IPS-11a (cell line): ENCODE results near the gene PTPRJ.
"Not testable (repeated sequence)": the region's sequence is repeated elsewhere in the genome, so short reads cannot be mapped to it uniquely, and the experiment has no call there.

Source experiments
- H3K4me3 ChIP-seq: one replicate; pipeline ENCODE4 v1.5.1; 2013; ENCODE audit warnings: low read depth, low read length, control low read depth

Gene PTPRJ

DNA sequence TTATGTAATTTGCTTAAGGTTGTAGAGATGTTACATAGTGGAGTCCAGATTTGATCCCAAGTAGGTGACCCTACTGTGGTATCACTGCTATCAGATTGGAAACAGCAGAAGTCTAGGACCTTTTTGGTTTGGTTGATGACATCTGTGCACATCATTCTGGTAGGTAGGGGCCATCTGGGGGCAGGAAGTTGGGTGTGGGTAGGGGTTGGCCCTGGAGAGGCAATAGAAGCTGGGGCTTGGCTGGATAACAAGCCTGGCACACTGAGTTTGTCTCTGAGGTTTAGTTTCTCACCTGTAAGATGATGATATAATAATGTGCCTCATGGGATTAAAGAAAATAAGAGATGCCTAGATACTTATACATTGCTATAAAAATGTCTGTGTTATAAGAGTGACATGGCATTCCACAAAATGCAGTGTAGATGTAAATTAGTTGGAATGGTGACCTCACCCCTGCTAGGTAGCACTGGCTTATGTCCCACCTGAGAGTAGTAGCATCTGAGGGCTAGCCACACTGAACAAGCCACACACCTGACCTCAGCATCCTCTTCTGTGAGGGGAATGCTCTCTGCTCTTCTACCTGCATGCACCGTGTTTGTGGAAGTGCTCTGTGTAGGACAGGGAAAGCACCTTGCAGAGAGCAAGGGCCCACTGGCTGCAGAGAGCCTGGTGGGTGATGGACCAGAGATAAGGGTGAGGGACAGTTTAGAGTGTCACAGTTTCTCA, 36.9 kb downstream of the PTPRJ start:
- H3K4me3 ChIP-seq, result no peak overlapping the region

DNA sequence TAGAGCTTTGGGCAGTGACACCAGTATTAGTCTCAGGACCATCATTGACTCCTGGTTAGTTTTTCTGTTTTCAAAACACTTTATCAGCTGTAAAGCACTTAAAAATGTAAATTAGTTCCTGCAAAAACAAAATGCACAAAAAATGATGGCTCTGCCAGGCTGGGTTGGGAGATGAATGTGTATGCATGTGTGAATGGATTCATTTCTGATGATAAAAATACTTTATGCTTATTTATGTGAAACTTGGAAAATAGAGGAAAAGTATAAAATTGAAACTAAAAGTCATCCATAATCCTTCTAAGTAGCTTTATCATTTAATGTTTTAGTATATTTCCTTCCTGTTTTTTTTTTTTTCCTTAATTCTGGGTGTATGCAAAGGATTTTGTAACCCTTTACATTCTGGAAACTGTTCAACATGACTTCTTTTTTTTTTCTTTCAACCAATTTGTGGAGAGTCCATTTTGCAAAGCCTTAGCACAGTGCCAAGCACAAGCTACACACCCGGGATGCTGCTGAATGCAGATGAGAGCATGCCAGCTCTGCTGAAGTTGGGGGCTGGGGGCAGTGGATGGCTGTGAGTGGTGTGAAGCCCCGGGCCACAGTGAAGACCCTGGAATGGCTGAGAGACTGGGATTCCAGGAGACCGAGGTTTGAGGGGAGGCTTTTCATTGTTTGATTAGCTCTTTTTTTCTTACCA, 37.6 kb downstream of the PTPRJ start:
- no peak overlapping the region for H3K4me3 ChIP-seq

GRCh38 chr11:48018528-48019216, 38.3 kb downstream of the PTPRJ start:
- H3K4me3 ChIP-seq, result no peak overlapping the region

DNA sequence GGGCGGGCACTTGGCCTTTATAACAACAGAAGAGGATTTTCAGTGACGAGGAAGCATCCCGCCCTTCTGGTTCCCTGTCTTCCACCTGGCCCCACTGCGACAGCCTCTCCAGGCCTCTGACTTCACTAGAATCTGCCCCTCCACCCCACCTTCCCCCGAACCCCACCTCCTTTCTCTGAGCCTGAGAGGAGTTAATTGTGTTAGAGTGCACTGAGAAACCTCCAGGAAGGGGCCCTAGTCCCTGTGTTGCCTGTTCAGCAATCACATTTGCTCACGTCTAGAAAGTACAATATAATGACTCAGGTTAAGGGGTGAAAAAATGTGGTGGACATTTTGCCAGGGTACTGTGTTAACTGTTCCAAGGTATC, 38.8 kb downstream of the PTPRJ start:
- no peak overlapping the region for H3K4me3 ChIP-seq

DNA sequence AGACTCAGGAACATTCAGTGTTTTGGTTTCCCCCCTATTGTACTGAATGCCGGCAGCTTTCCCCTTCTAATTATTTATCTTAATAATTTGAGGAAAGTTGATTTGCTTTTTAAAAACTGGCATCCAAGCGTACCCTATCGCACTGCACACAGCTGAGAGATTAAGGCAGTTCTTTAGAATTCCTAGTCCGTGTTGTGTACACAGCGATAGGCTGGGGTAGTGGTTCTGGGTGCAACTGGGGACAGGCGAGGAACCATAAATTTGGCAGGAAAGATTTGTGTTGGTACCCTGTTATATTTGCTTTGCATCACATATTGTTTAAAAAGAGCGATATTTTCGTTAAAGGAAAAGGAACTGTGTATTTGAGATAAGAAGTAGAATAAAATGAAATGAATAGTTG, 39.2 kb downstream of the PTPRJ start:
- no peak overlapping the region for H3K4me3 ChIP-seq

GRCh38 chr11:48020092-48020755, 39.9 kb downstream of the PTPRJ start:
- H3K4me3 ChIP-seq, result no peak overlapping the region

DNA sequence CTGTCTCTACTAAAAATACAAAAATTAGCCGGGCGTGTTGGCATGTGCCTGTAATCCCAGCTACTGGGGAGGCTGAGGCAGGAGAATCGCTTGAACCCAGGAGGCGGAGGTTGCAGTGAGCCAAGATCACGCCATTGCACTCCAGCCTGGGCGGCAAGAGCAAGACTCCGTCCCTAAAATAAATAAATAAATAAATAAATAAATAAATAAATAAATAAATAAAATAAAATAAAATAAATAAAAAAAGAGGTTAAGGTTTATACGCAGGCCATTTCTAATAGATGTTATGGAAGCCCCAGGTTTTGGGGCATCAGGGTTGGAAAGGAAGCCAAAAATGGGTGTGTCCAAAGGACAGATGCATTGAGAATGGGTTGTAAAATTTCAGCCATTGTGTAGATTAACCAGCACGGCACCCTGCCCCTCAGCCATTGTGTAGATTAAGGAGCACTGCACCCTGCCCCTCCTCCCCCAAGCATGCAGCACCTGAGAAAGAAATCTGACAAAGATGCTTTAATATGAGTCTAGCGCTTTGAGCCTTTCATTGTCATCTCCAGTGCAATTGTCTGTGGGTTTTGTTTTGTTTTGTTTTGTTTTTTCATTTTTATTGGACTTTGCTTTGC, 41.0 kb downstream of the PTPRJ start:
- not testable (repeated sequence) for H3K4me3 ChIP-seq

DNA sequence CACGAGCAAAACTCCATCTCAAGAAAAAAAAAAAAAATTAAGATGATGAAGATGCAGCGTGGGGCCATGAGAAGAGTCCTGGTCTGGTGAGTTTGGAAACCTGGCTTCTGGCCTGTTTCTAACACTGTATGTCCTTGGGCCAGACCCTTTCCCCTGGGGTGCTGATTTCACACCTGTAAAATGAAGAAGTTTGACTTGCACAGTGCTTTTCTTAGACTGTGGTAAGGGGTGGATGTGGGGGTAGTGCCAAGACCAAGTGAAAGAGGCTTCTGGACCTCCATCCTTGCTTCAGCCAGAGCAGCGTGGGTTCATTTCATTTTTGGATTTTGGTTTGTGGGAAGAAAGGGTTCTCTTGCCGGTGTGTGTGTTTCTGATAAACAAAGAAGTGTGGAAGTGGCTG, 42.1 kb downstream of the PTPRJ start:
- H3K4me3 ChIP-seq, result no peak overlapping the region

DNA sequence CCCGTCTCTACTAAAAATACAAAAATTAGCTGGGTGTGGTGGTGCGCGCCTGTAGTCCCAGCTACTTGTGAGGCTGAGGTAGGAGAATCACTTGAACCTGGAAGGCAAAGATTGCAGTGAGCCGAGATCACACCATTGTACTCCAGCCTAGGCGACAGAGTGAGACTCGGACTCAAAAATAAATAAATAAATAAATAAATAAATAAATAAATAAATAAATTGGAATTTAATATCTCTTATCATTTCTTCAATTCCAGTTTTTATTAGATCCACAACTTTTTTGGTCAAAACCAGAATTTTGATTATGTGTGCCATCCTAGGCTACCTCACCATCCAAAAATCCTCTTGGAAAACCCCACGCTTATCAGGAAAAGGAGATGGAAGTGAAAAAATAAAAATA, 43.2 kb downstream of the PTPRJ start:
- not testable (repeated sequence) for H3K4me3 ChIP-seq

- H3K4me3 ChIP-seq, result no peak overlapping the region
Measured at GRCh38 chr11:48024635-48025071, 44.3 kb downstream of the PTPRJ start.

- no peak overlapping the region for H3K4me3 ChIP-seq
Measured at GRCh38 chr11:48025293-48025983, 45.1 kb downstream of the PTPRJ start.

DNA sequence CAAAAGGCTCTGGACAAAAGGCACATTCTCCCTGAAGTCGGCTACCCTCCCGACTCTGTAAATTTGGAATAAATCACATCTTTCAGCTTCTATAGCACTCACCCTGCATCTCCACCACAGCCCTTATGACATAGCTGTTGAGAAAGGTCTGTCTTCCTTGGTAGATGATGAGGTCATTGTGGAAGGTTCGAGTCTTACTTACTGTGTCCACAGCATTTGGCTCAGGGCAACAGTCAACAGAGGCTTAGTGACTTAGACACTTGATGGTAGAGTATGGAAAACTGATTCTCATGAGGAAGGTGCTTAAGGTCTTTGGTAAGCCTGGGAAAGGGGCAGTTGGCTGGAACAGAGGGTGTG, 45.6 kb downstream of the PTPRJ start:
- H3K4me3 ChIP-seq, result no peak overlapping the region

DNA sequence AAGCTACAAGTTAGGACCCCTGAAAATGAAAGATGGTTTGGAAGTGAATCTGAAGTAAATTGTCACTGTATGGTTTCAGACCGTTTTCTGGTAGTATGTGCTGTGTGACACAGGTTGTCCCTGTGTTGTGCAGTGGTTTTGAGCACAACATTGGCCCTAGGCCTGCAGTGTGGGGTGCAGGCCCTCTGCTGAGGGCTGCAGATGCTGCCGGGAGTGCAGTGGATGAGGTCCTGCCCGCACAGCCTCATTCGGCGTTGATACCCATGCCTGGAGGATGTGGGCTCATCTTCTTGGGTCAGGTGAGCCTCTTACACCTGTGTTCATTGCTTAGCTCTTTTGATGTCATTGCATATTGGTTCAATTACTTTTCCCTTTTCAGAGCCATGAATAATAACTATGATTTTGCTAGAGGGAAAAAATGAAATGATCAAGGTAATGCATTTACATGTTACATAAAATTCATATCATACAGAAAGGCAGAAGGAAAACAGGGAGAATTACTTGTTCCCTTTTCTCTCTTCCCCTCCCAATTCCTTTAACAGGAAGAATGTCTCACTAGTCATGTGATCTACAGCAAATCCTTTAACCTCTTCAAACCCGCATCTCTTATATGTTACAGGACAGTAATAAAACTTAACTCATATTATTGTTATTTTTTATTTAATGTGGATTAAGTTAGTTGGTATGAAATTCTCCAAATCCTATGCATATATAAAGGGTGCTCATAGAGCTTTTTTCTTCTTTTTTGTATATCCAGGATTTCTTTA, 48.7 kb downstream of the PTPRJ start:
- H3K4me3 ChIP-seq, result no peak overlapping the region

- no peak overlapping the region for H3K4me3 ChIP-seq
Measured at GRCh38 chr11:48029681-48030290, 49.4 kb downstream of the PTPRJ start.

DNA sequence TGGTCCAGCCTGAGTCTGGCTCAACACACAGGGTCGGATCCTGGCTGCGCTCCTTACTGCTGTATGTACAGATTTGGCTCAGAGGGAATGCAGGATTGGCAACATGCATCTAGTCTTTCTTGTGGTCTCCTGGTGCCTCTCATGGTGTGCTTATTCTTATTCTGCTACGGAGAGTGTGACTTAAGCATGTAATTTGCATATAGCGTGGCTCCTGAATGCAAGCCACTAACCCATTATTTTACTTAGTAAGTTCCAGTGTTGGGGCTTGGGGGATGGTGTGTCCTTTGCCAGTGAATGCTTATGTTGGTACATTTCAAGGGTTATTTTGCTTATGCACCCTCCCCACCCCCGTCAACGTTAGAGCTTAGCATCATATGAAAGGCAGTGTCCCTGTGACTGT, 51.2 kb downstream of the PTPRJ start:
- no peak overlapping the region for H3K4me3 ChIP-seq

GRCh38 chr11:48032721-48033120, 52.4 kb downstream of the PTPRJ start:
- H3K4me3 ChIP-seq, result no peak overlapping the region

- H3K4me3 ChIP-seq, result no peak overlapping the region
Measured at GRCh38 chr11:48033918-48034341, 53.6 kb downstream of the PTPRJ start.

GRCh38 chr11:48034926-48035871, 54.8 kb downstream of the PTPRJ start:
- no peak overlapping the region for H3K4me3 ChIP-seq
